Colonic mucosa (tissue), 4 donors: Measurements from ENCODE around the gene MPG. TPM values are rescaled to one million over a fixed set of nuclear protein-coding genes. Genes with fewer than 3 reads are reported as not detected.

Source experiments
- DNase-seq: peaks from one replicate; pipeline ENCODE4 v3.0.0-alpha.2; 2020
- H3K27ac ChIP-seq: fragments of 200-600 bp; one replicate; pipeline ENCODE4 v1.8.0; 2021
- H3K27me3 ChIP-seq: fragments of 200-600 bp; one replicate; pipeline ENCODE4 v1.8.0; 2021
- H3K36me3 ChIP-seq: fragments of 200-600 bp; one replicate; pipeline ENCODE4 v1.8.0; 2021
- H3K4me1 ChIP-seq: fragments of 200-600 bp; one replicate; pipeline ENCODE4 v1.8.0; 2021; ENCODE audit warnings: mild to moderate bottlenecking
- H3K4me3 ChIP-seq: fragments of 200-600 bp; one replicate; pipeline ENCODE4 v1.8.0; 2021
- H3K9ac ChIP-seq, 2 donors: one replicate each; pipeline ENCODE4 v1.7.0; 2013; ENCODE audit warnings: control low read depth in 2 of 2, low read depth in 2 of 2, low read length in 2 of 2
- H3K9me3 ChIP-seq: fragments of 200-600 bp; one replicate; pipeline ENCODE4 v1.8.0; 2021
- CTCF ChIP-seq: fragments of 200-600 bp; IDR thresholded peaks from one replicate; pipeline ENCODE4 v1.8.0; 2022; ENCODE audit warnings: antibody characterized with exemption, mild to moderate bottlenecking
- intact Hi-C: fragments of 100-400 bp; cut with DNase I; formaldehyde crosslinking; loops from one replicate; pipeline ENCODE4 v1.14.1; 2022
- total RNA-seq, 2 donors: library from RNA; stranded (reverse); fragmentation: NEBNext Ultra II Directional in 1 of 2; extraction: Animal tissue kit (Norgen Biotek cat#: 25700) in 1 of 2; gene quantifications; one replicate each; pipeline ENCODE4 v1.2.1, GENCODE V29; 2021
- donor health status: healthy.
- donor health status: DM: no; HTN: no; CAD: no.
- donor health status: DM: no; HTN: no; CAD: no.

Gene MPG
- total RNA-seq, 2 donors from 2014 or later: 39.3 to 42.1 TPM

GRCh38 chr16:106623-107324 lies 28.7 kb downstream of the MPG start:
- peak; percentile 58 for DNase-seq
- Histone ChIP-seq H3K36me3 (no peaks in the 10 kb centered on the region), H3K4me3 (no peak overlapping the region), H3K9ac (no peak overlapping the region), H3K27ac (no peak overlapping the region), H3K27me3 (no peaks in the 10 kb centered on the region), H3K4me1 (no peaks in the 10 kb centered on the region), H3K9me3 (no peaks in the 10 kb centered on the region)
- TF ChIP-seq CTCF: peak; percentile 58
- intact Hi-C loops: loop anchor here (5.0 kb wide), 2 partner anchors 76 to 256 kb away; partner anchors contain the start of gene HBQ1

GRCh38 chr16:112153-112840 lies 34.3 kb downstream of the MPG start:
- no peak for TF ChIP-seq CTCF

GRCh38 chr16:114327-114726 lies 36.3 kb downstream of the MPG start:
- H3K9me3 ChIP-seq: no peaks in the 10 kb centered on the region

More at GRCh38 chr16:112153-112840, 34.3 kb downstream of the MPG start:
- Histone ChIP-seq H3K27me3 (no peaks in the 10 kb centered on the region), H3K27ac (no peak overlapping the region), H3K9ac (no peak overlapping the region), H3K9me3 (no peaks in the 10 kb centered on the region), H3K4me1 (no peaks in the 10 kb centered on the region), H3K4me3 (no peak overlapping the region), H3K36me3 (no peaks in the 10 kb centered on the region)
- DNase-seq: no peak
- intact Hi-C loops: no loop called here

GRCh38 chr16:116015-116414 lies 38.0 kb downstream of the MPG start:
- no peaks in the 10 kb centered on the region for H3K9me3 ChIP-seq
- no peaks in the 10 kb centered on the region for H3K36me3 ChIP-seq
- no peak overlapping the region for H3K9ac ChIP-seq
- intact Hi-C loops: no loop called here
- no peaks in the 10 kb centered on the region for H3K4me1 ChIP-seq
- H3K27me3 ChIP-seq: no peaks in the 10 kb centered on the region
- no peak overlapping the region for H3K27ac ChIP-seq
- no peak for DNase-seq
- H3K4me3 ChIP-seq: no peak overlapping the region
- no peak for TF ChIP-seq CTCF

More at GRCh38 chr16:114327-114726, 36.3 kb downstream of the MPG start:
- no peak for DNase-seq
- Histone ChIP-seq H3K27me3 (no peaks in the 10 kb centered on the region), H3K27ac (no peak overlapping the region), H3K9ac (no peak overlapping the region), H3K4me1 (no peaks in the 10 kb centered on the region), H3K4me3 (no peak overlapping the region), H3K36me3 (no peaks in the 10 kb centered on the region)
- intact Hi-C loops: no loop called here
- no peak for TF ChIP-seq CTCF

- DNase-seq: peak; percentile 90
- H3K27me3 ChIP-seq: no peaks in the 10 kb centered on the region
- H3K9me3 ChIP-seq: no peaks in the 10 kb centered on the region
- H3K9ac ChIP-seq: no peak overlapping the region
- no peaks in the 10 kb centered on the region for H3K36me3 ChIP-seq
- H3K4me3 ChIP-seq: no peak overlapping the region
- H3K27ac ChIP-seq: no peak overlapping the region
- TF ChIP-seq CTCF: peak; percentile 76
- intact Hi-C loops: no loop called here
- no peaks in the 10 kb centered on the region for H3K4me1 ChIP-seq
These were observed 39.6 kb downstream of the MPG start for GRCh38 chr16:117379-118365.
